NCI-H146 (cell line): ENCODE results near the gene TRABD2B.

Experiments used
- DNase-seq: peaks from one replicate; lab custom pipeline; 2025; lab: John Stamatoyannopoulos, UW

Gene TRABD2B

DNA sequence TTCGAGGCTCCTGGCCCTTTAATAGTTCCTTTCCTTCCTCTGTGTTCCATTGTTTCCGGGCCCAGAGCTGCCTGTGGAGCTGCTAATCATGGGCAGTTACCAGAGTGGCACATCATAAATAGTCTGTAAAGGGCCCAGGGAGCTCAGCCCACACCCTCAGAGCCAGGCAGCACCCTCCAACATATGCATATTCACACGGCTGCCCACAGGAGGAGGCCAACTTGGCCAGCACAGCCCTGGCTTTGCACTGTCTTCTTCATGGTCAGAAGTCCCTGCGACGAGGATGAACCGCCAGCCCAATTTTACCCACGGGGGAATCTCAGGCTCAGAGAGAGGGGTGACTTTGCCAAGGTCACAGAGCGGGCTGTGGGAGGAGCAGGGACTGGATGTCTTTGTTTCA lies 172.5 kb downstream of the TRABD2B start:
- peak; percentile 43 for DNase-seq

DNA sequence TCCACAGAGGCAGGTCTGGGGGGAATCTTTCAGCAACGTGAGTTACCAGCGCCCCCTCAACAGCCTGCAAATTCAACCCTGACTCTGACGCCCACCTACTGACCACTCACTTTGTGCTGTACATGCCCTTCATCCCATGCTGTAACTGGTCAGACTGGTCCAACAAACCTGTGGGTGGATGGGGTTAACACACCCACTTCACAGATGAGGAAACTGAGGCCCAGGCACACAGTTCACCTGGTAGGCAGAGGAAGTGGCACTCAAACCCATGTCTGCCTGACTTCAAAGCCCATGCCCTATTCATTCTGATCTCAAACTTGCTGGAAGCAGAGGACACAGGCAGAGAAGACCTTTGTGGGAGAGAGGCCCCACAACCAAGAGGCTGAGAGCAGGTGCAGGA lies 172.9 kb downstream of the TRABD2B start:
- no peak for DNase-seq

DNA sequence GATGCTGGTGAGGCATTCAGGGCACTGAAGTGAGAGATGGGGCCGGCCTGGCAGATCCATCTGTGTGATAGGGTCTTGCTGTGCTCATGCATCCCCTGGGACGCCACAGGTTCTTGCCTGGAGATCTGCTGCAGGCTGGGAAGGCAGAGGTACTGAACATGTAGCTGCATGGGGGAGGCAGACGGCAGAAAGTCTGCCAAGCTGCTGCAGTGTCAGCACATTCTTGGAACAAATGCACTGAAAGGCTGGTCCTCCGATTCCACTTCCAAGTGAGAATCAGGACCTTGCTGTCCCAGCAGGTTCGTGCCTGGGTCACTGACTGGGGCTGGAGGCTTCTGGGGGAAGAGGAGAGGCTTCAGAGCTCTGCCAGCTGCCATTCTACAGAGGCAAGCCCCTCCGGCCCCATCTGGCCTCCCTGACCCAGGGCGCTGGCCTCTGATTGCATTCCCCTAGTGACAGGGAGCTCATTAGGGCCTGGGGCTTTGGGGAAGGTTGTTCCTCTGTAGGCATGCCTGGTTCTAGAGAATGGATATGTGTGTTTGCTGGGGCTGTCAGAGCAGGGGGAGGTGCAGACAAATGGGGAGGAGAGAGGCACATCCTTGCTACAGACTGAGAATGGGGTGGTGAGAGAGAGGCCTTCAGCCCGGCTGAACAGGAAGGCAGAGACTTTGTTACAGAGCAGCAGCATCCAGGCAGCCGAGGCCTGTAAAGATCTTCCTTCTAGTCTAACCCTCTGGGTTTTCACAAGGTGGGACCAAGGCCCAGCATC lies 174.0 kb downstream of the TRABD2B start:
- DNase-seq, result no peak

DNA sequence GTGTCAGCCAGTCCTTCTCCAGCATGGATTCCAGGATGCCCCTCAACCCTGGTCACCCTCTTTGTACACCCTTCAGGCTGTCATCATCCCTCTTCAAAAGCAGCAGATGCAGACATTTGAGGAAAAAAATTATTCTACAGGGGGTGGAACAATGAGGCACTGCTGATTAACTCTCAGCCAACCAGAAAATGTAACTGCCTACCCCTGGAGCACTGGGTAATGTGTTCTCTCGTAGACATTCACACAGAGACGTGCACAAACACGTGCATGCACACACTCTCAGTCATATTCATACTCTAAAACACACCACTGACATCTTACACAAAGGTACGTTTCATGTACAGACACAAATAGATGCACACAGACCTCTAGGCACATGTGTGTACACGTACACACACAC lies 175.4 kb downstream of the TRABD2B start:
- DNase-seq, result no peak

DNA sequence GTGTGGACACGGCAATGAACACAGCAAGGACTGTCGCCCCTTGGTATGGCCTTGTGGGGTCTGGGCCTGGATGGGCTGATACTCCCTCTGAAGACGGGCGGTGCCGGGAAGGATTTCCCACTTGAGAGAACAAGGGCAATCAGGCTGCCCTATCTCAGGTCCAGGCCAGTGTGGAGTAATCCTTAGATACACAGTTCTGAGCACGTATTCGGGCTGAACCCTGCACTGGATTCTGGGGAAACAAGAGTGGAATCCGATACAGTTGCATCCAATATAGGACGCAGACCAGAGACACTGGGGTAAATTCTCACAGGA lies 177.7 kb downstream of the TRABD2B start:
- DNase-seq, result no peak

DNA sequence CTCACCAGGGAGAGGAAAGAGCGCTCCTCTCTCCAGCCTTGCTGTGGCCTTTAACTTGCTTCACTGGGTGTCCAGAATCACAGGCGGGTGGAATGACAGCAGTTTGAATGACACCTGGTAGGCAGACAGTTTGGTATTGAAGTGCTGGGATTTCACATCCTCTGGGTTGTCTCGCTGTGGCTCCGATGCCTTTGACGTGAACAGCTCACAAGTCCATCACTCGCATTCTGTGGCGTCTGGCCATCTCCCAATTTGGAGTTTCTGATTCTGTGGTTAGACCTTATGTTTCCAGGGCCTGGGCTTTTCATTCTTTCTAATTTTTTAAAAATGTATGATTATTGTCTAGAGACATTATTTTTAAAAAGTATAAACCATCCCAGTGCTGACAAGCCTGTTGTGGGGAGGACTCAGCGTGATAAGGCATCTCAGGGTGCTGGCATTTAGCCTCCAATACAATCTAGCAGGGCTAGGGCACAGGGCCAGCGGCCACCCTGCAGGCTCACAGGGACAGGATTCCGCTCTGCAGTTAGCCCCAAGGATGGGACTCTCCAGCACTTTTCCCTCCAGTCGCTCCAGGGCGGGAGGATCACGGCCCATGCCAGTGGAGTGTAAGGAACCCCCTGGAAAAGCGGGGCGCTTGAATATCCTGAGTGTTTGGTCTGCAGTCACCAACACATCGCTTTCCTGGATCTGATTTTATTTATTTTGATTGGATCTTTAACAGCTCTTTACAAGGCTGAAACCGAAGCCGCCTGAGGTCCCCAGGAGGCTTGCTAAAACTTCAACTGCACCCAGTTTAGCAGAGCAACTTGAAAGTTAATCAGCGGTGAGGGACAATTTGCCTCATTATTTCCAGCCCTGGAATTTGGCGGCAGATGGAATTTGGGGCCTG lies 178.3 kb downstream of the TRABD2B start:
- no peak for DNase-seq

- DNase-seq, result no peak
These were observed 179.3 kb downstream of the TRABD2B start for GRCh38 chr1:47817861-47818260.

GRCh38 chr1:47816325-47817071 lies 180.7 kb downstream of the TRABD2B start:
- DNase-seq, result no peak

DNA sequence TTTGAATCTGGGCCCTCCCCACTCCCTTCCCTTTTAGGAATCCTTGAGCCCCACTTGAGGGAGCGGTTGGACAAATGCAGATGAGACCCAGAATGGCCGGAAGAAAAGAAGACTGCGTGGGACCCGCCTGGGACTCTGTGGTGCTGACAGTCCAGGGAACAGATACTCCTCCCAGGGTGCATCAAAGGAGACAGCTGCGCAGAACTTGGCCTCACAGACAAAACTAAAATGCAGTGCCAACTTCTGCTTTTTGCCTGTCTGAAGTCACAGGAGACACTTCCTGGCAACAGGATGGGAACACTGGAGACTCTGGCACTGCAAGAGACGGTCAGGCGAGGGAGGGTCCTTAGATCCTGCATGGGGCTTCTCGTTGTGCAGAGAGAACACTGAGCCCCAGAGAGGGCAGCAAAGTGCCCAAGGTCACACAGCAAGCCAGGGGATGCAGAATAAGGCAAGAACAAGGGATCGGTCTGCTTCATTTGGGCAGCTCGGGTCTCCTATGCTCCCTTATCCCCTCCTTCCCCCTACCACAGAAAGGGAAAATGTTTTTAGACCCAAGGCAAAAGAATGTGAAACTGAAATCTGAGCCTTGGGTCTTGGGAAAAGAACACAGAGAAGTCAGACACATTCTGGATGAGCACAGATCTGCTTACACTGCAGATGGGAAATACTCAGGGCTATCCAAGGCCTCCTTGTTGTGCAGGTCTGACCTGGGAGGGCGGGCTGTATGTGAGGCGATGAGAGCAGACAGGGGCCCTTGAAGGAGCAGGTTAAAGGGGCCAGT lies 182.4 kb downstream of the TRABD2B start:
- DNase-seq, result no peak

- DNase-seq, result no peak
These were observed 183.2 kb downstream of the TRABD2B start for GRCh38 chr1:47813970-47814369.

GRCh38 chr1:47812904-47813514 lies 184.2 kb downstream of the TRABD2B start:
- DNase-seq, result peak; percentile 77

DNA sequence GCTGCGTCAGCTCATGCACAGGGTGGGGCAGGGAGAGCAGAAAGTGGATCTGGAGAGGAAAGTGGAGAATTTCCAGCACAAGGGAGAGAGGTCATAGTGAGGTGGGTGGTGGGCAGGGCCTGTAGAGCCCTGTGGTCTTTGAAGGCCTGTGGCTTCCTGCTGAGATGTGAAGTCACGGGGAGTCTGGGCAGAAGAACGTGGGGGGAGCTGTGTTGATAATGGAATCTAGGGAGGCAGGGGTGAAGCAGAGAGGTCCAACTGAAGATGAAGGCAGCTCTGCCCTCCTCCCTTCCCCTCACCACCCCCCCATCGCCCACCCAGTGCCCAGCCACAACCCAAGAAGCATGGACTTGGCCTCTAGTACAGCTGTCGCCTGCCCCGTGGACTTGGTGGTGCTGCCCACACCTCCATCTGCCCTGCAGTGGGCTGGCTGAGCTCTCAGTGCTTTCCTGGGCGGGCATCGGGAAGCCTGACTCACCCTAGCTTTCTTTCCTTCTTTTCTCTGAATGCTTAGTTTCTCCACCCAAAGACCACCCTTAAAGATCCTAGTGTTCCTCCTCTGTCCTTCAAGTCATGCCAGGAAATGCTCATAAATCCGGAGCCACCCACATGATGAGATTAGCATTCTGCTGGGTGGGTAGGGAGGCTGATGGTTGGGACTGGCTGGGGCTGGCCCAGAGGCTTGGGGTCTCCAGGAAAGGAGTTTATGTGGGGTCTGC lies 186.1 kb downstream of the TRABD2B start:
- no peak for DNase-seq

- peak; percentile 83 for DNase-seq
These were observed 187.7 kb downstream of the TRABD2B start for GRCh38 chr1:47809301-47810084.

DNA sequence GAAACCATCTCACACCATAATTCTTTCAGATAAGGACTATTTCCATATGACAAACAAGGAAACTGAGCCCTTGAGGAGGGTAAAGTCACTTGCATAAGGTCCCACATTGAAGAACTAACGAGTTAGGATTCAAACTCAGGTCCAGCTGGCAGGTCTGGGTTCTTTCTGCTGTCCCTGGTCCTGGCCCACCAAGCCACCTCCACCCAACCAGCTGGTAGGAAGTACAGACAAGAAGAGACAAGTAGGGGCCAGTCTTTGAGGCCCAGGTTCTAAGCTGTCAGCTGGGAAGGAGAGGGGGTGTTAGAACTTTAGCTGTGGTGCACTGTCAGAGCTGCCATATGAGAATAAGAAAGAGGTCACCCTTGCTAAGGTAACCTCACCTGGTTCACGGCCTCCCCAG lies 188.6 kb downstream of the TRABD2B start:
- DNase-seq, result no peak

GRCh38 chr1:47805921-47806361 lies 191.2 kb downstream of the TRABD2B start:
- DNase-seq, result peak; percentile 72

- no peak for DNase-seq
These were observed 192.2 kb downstream of the TRABD2B start for GRCh38 chr1:47805018-47805417.

DNA sequence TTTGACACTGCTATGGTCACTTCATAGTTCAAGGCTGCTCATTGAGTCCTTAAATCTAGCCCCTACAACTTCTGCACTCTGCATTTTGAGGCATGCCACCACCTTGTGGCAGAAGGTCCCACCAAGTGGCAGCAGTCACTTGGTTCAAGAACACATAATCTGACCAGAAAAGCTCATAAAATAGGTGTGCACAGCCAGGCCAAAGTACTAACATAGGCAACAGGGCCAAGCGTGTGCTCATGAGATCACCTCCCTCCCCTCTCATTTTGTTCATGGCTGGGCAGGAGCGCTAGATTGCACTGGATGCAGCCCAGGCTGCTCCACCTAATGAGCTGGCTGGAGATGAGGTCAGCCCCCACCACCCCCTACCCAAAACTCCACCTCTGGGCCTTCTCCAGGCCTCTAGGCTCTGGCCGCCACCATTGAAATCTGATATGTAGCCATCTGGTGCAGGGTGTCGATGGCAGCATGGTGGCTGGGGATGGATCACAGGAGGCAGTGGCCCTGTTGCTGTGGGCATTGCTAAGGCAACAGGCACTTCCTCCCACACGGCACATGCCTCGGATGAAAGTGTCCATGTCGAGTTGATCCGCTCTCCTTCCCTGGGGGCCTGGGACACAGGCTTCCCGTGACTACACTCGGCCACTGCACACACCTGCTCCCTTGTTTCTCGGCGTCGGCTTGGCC lies 193.2 kb downstream of the TRABD2B start:
- DNase-seq, result peak; percentile 60

DNA sequence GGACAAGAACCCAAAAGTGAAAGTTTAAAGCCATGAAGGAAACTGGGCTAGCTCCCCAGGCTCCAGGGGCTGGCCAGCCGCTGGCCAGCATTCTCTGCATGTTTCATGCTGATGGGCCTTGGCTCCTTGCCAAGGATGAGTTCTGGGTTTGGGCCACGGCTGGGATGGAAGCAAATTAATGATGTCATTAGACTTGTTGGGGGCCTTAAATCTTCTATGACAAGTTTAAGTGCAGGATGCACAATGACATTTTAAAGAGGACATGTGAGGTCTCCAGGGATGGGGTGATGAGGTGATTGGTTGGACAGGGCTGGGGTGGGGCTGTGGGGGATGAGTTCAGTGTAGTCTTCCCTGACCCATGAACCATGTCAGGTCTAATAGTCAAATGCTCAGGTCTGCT lies 199.6 kb downstream of the TRABD2B start:
- DNase-seq, result no peak

DNA sequence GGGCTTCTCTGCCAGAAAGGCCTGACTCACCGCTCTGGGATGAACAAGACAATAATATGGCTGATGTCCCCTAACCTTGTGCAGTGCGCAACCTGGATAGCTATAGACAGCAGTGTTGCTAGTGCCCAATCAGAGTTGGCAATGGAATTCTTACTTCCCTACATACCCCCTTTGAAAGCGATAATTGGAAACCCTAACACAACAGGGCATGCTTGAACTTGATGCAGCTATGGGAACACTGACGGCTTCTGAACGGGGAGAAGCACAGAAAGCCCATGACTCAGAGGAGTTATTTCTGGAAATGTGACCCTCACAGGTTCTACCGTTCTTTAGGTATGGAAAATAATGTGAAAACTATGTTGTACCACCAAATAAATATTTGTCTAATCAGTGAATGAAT lies 200.6 kb downstream of the TRABD2B start:
- DNase-seq, result no peak
